ENCODE measurements around the gene ENTHD1. TPM values are rescaled to one million over a fixed set of nuclear protein-coding genes. Genes with fewer than 3 reads are reported as not detected.

Gene ENTHD1
- total RNA-seq, 1 experiment from 2014 or later, result not detected

DNA sequence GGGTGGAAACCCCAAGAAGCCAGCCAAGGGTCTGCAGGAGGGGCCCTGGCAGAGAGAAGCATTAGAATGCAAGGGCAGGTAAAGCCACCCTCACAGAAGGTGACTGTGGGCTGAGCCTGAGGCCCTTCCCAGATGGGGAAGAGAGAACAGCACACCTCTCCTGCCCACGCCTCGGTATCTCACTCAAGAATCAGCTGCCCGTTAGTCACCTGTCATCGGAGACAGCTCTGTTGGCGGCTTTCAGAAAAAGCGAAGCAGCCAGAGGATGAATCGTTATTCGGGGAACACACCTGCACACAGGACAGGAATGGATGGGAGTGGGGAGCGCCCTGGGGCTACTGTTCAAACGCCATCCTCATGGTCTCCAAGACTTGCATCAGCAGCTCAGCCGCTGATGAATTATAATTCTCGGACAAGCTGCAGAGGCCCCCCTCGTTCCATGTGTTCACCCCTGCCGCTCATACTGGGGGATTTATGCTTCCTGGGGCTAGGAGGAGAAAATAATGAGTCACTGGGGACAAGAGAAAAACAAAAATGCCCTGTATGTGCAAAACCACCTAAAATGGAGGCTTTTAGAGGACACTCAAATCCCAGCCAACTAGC is 45.0 kb upstream of the ENTHD1 start:
- H3K27ac Mint-ChIP-seq, result no peak overlapping the region; a peak in 1 of 7 replicates

More for the DNA sequence above, 45.0 kb upstream of the ENTHD1 start:
- Histone ChIP-seq H3K4me2 (ENCODE audit: insufficient read depth, insufficient read length, low read length) (no peak overlapping the region), H4K8ac (replicated peaks; ENCODE audit: insufficient read length, low read depth, low read length) (no peak overlapping the region), H4K20me1 (ENCODE audit: control insufficient read depth, insufficient read depth, insufficient read length) (no peaks in the 10 kb centered on the region), H3K14ac (ENCODE audit: insufficient read depth, low read length) (no peak overlapping the region; the same call in 1 of the 2 replicates), H4K91ac (ENCODE audit: insufficient read length, low read depth, low read length) (no peak overlapping the region), H2BK15ac (ENCODE audit: low read depth, low read length) (no peak overlapping the region), H3K56ac (ENCODE audit: insufficient read length, low read depth, low read length) (no peak overlapping the region), H2AFZ (ENCODE audit: low read length) (no peak overlapping the region), H2AK5ac (ENCODE audit: insufficient read length, low read length) (no peak overlapping the region), H3K27ac (ENCODE audit: insufficient read length, low read depth, low read length) (no peak overlapping the region), H2BK12ac (ENCODE audit: insufficient read length, low read depth, low read length) (no peak overlapping the region), H3K4ac (ENCODE audit: low read depth, low read length) (no peak overlapping the region), H3K23me2 (ENCODE audit: insufficient read length, low read depth, low read length, poor library complexity, severe bottlenecking) (no peaks in the 10 kb centered on the region), H3K9me3 (ENCODE audit: control insufficient read depth, low read depth, low read length) (no peaks in the 10 kb centered on the region), H3K79me1 (ENCODE audit: insufficient read depth, low read depth, low read length, poor library complexity, severe bottlenecking) (no peaks in the 10 kb centered on the region), H3K9ac (ENCODE audit: extremely low read depth, insufficient read length, low read length) (no peak overlapping the region), H3K23ac (ENCODE audit: insufficient read length, low read depth, low read length) (no peak overlapping the region), H3K4me1 (ENCODE audit: insufficient read depth, low read length) (peaks cover 3% of the 10 kb centered on the region; the same call in 1 of the 2 replicates), H3T11ph (ENCODE audit: low read length) (no peak overlapping the region), H2BK20ac (ENCODE audit: low read depth, low read length, poor library complexity, severe bottlenecking) (no peak overlapping the region), H3K79me2 (ENCODE audit: insufficient read depth, low read length) (no peaks in the 10 kb centered on the region), H4K5ac (ENCODE audit: insufficient read length, low read depth, low read length) (no peak overlapping the region), H3K27me3 (ENCODE audit: insufficient read depth, low read length) (no peaks in the 10 kb centered on the region), H2BK120ac (ENCODE audit: low read depth, low read length, poor library complexity, severe bottlenecking) (no peak overlapping the region), H3K18ac (ENCODE audit: insufficient read length, low read depth, low read length) (no peak overlapping the region), H2BK5ac (ENCODE audit: insufficient read length, low read length) (no peak overlapping the region)
- H3K27me3 Mint-ChIP-seq (ENCODE audit: low read depth), result no peaks in the 10 kb centered on the region
- TF ChIP-seq, protein P1, sequence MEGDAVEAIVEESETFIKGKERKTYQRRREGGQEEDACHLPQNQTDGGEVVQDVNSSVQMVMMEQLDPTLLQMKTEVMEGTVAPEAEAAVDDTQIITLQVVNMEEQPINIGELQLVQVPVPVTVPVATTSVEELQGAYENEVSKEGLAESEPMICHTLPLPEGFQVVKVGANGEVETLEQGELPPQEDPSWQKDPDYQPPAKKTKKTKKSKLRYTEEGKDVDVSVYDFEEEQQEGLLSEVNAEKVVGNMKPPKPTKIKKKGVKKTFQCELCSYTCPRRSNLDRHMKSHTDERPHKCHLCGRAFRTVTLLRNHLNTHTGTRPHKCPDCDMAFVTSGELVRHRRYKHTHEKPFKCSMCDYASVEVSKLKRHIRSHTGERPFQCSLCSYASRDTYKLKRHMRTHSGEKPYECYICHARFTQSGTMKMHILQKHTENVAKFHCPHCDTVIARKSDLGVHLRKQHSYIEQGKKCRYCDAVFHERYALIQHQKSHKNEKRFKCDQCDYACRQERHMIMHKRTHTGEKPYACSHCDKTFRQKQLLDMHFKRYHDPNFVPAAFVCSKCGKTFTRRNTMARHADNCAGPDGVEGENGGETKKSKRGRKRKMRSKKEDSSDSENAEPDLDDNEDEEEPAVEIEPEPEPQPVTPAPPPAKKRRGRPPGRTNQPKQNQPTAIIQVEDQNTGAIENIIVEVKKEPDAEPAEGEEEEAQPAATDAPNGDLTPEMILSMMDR (conservative IDR thresholded peaks at IDR 0.05), result no peak
- peaks cover 49 to 67% of the 10 kb centered on the region in 2 experiments for H3K4me1 Mint-ChIP-seq
- H3K4me3 Mint-ChIP-seq, result no peak overlapping the region
- no peaks in the 10 kb centered on the region for H3K36me3 Mint-ChIP-seq (ENCODE audit: insufficient read depth in 1 of 3, low read depth in 3 of 3)
- no peak for DNase-seq
- H3K9me3 Mint-ChIP-seq, result no peaks in the 10 kb centered on the region
- no CpG with 5 or more reads among the region's 14 CpGs for WGBS (ENCODE audit: extremely low coverage, insufficient read length, low lambda C conversion rate)
